HEK293 (cell line): ENCODE measurements around the gene RSPRY1.

Experiments
- CTCF ChIA-PET: fragments of 350-600 bp; formaldehyde crosslinking; extraction: SDS; loops from one replicate; lab custom pipeline; 2021; ENCODE audit warnings: antibody characterized with exemption; lab: Yijun Ruan, JAX
- POLR2A ChIA-PET: fragments of 300-600 bp; formaldehyde crosslinking; extraction: SDS; loops from one replicate; lab custom pipeline; 2020; ENCODE audit warnings: antibody characterized with exemption, inconsistent platforms; lab: Yijun Ruan, JAX
- H3K27ac ChIP-seq: fragments of 200-500 bp; sonication (Bioruptor generic); 2 replicates; pipeline ENCODE4 v1.5.1; 2014; ENCODE audit warnings: low read depth, low read length, control low read depth, inconsistent platforms; ENCODE audit errors: extremely low read depth
- H3K36me3 ChIP-seq, 2 experiments: fragments of 200-500 bp in 1 of 2; sonication (Bioruptor generic) in 1 of 2; 1 replicate in 1 of 2; 2 replicates in 1 of 2; pipeline ENCODE4 v1.5.1; 2014 to 2017; ENCODE audit warnings: inconsistent platforms in 2 of 2, low read length in 2 of 2; ENCODE audit not compliant: control insufficient read depth in 2 of 2, insufficient read depth in 1 of 2
- H3K4me1 ChIP-seq: fragments of 200-500 bp; sonication (Bioruptor generic); 2 replicates; pipeline ENCODE4 v1.5.1; 2014; ENCODE audit warnings: mild to moderate bottlenecking, low read length, inconsistent platforms; ENCODE audit not compliant: control insufficient read depth, insufficient read depth
- H3K4me3 ChIP-seq: 2 replicates; pipeline ENCODE4 v1.5.1; 2011; ENCODE audit warnings: low read depth, mild to moderate bottlenecking, control low read depth, low read length, moderate library complexity
- H3K9me3 ChIP-seq: fragments of 200-500 bp; sonication (Bioruptor generic); 2 replicates; pipeline ENCODE4 v1.5.1; 2014; ENCODE audit warnings: low read depth, low read length, inconsistent platforms; ENCODE audit not compliant: control insufficient read depth, insufficient read depth
- GLIS2 ChIP-seq: fragments of 450-650 bp; formaldehyde crosslinking; IDR thresholded peaks from 2 replicates; pipeline ENCODE4 v1.5.1; 2016; ENCODE audit warnings: missing biosample characterization, missing genetic modification characterization
- KLF10 ChIP-seq: fragments of 450-650 bp; IDR thresholded peaks from 2 replicates; pipeline ENCODE4 v1.5.1; 2018; ENCODE audit warnings: missing biosample characterization, mild to moderate bottlenecking, missing genetic modification characterization
- KLF16 ChIP-seq: fragments of 450-650 bp; formaldehyde crosslinking; IDR thresholded peaks from 2 replicates; pipeline ENCODE4 v1.5.1; 2017; ENCODE audit warnings: missing biosample characterization, missing genetic modification characterization
- SP7 ChIP-seq: fragments of 450-650 bp; formaldehyde crosslinking; IDR thresholded peaks from 2 replicates; pipeline ENCODE4 v1.5.1; 2016; ENCODE audit warnings: missing biosample characterization, missing genetic modification characterization
- ZBTB17 ChIP-seq: fragments of 450-650 bp; formaldehyde crosslinking; IDR thresholded peaks from 2 replicates; pipeline ENCODE4 v1.5.1; 2016; ENCODE audit warnings: missing biosample characterization, missing genetic modification characterization
- ZBTB8A ChIP-seq: fragments of 450-650 bp; formaldehyde crosslinking; IDR thresholded peaks from 2 replicates; pipeline ENCODE4 v1.5.1; 2016; ENCODE audit warnings: missing biosample characterization, missing genetic modification characterization
- ZNF157 ChIP-seq: fragments of 450-650 bp; formaldehyde crosslinking; IDR thresholded peaks from 2 replicates; pipeline ENCODE4 v1.5.1; 2016; ENCODE audit warnings: missing biosample characterization, missing genetic modification characterization
- ZNF335 ChIP-seq: fragments of 450-650 bp; formaldehyde crosslinking; conservative IDR thresholded peaks from 2 replicates; pipeline ENCODE4 v1.5.1; 2016; ENCODE audit warnings: missing biosample characterization, missing genetic modification characterization
- ZNF354C ChIP-seq: fragments of 450-650 bp; formaldehyde crosslinking; IDR thresholded peaks from 2 replicates; pipeline ENCODE4 v1.5.1; 2016; ENCODE audit warnings: missing biosample characterization, missing genetic modification characterization, low read depth, borderline replicate concordance
- ZNF37A ChIP-seq: fragments of 450-650 bp; IDR thresholded peaks from 2 replicates; pipeline ENCODE4 v1.5.1; 2018; ENCODE audit warnings: missing biosample characterization, missing genetic modification characterization
- ZNF391 ChIP-seq: fragments of 450-650 bp; formaldehyde crosslinking; IDR thresholded peaks from 2 replicates; pipeline ENCODE4 v1.5.1; 2016; ENCODE audit warnings: low read depth, missing biosample characterization, missing genetic modification characterization, borderline replicate concordance
- ZNF394 ChIP-seq: fragments of 450-650 bp; formaldehyde crosslinking; IDR thresholded peaks from 2 replicates; pipeline ENCODE4 v1.5.1; 2016; ENCODE audit warnings: missing biosample characterization, missing genetic modification characterization, mild to moderate bottlenecking, moderate library complexity, borderline replicate concordance
- ZNF404 ChIP-seq: fragments of 450-650 bp; formaldehyde crosslinking; IDR thresholded peaks from 2 replicates; pipeline ENCODE4 v1.5.1; 2017; ENCODE audit warnings: missing biosample characterization, missing genetic modification characterization
- ZNF501 ChIP-seq: fragments of 450-650 bp; formaldehyde crosslinking; IDR thresholded peaks from 2 replicates; pipeline ENCODE4 v1.5.1; 2016; ENCODE audit warnings: missing biosample characterization, missing genetic modification characterization
- ZNF521 ChIP-seq: fragments of 450-650 bp; formaldehyde crosslinking; IDR thresholded peaks from 2 replicates; pipeline ENCODE4 v1.5.1; 2017; ENCODE audit warnings: missing biosample characterization, mild to moderate bottlenecking, missing genetic modification characterization
- ZNF621 ChIP-seq: fragments of 450-650 bp; formaldehyde crosslinking; IDR thresholded peaks from 2 replicates; pipeline ENCODE4 v1.5.1; 2017; ENCODE audit warnings: missing biosample characterization, missing genetic modification characterization
- ZNF629 ChIP-seq: fragments of 450-650 bp; formaldehyde crosslinking; IDR thresholded peaks from 2 replicates; pipeline ENCODE4 v1.5.1; 2017; ENCODE audit warnings: missing biosample characterization, missing genetic modification characterization
- ZNF747 ChIP-seq: fragments of 450-650 bp; formaldehyde crosslinking; IDR thresholded peaks from 2 replicates; pipeline ENCODE4 v1.5.1; 2016; ENCODE audit warnings: missing biosample characterization, missing genetic modification characterization
- ZNF76 ChIP-seq: fragments of 450-650 bp; formaldehyde crosslinking; IDR thresholded peaks from 2 replicates; pipeline ENCODE4; 2016; ENCODE audit warnings: low read depth, missing biosample characterization, missing genetic modification characterization, borderline replicate concordance
- ZNF777 ChIP-seq: fragments of 450-650 bp; formaldehyde crosslinking; IDR thresholded peaks from 2 replicates; pipeline ENCODE4 v1.5.1; 2017; ENCODE audit warnings: missing biosample characterization, missing genetic modification characterization, borderline replicate concordance
- ZNF785 ChIP-seq: fragments of 450-650 bp; formaldehyde crosslinking; IDR thresholded peaks from 2 replicates; pipeline ENCODE4 v1.5.1; 2016; ENCODE audit warnings: missing biosample characterization, missing genetic modification characterization
- ZXDB ChIP-seq: fragments of 450-650 bp; formaldehyde crosslinking; IDR thresholded peaks from 2 replicates; pipeline ENCODE4 v1.5.1; 2016; ENCODE audit warnings: missing biosample characterization, missing genetic modification characterization
- TF ChIP-seq, protein P1 (sequence below): fragments of 450-650 bp; formaldehyde crosslinking; IDR thresholded peaks from 2 replicates; pipeline ENCODE4 v1.5.1; 2016; ENCODE audit warnings: missing biosample characterization, missing genetic modification characterization
- TF ChIP-seq, protein P2 (sequence below): fragments of 450-650 bp; formaldehyde crosslinking; IDR thresholded peaks from 2 replicates; pipeline ENCODE4 v1.5.1; 2016; ENCODE audit warnings: missing biosample characterization, missing genetic modification characterization
- TF ChIP-seq, protein P3 (sequence below): fragments of 450-650 bp; formaldehyde crosslinking; IDR thresholded peaks from 2 replicates; pipeline ENCODE4 v1.5.1; 2016; ENCODE audit warnings: missing biosample characterization, missing genetic modification characterization
- TF ChIP-seq, protein P4 (sequence below): fragments of 450-650 bp; formaldehyde crosslinking; IDR thresholded peaks from 2 replicates; pipeline ENCODE4 v1.5.1; 2016; ENCODE audit warnings: missing biosample characterization, missing genetic modification characterization
- TF ChIP-seq, protein P5 (sequence below): fragments of 450-650 bp; formaldehyde crosslinking; IDR thresholded peaks from 2 replicates; pipeline ENCODE4 v1.5.1; 2016; ENCODE audit warnings: missing biosample characterization, missing genetic modification characterization

Gene RSPRY1

DNA sequence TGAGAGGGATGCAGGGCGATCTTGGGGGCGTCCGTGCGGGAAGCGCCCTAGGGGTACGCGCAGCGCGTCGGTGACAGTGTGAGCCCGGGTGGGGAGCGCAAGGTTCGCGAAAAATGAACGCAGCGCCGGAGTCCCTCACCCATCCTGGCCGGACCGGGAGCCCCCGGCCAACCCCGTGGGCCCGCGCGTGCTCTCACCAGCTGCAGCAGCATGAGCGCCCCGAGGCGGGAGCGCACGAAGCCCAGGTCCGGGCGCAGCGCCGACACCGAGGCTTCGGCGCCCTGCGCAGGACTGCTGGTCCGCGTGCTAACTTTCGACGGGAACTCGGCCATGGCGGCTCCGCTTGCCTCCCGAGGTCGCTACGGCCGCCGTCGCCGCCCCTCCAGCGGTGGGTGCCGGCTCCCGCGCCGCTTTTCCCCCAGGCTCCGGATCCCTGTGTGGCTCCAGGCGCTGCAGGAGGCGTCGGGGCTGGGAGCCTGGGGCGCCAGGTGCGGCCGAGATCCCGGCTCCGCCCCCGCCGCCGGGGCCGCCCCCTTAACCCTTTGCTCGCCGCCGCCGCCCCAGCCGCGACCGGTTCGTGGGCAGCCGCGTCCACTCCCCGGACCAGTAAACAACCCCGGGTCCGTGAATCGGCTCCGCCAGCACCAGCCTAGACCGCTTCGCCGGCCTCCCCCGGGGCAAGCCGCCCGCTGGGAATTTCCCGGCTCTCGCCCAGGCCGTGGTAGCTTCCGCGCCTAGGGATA is 98.3 kb downstream of the RSPRY1 start, which contains the start of gene PLLP (continued):
- peak; percentile 39; the same call in 1 of the 2 replicates for TF ChIP-seq SP7 (tag by site-specific recombination)
- no peak for TF ChIP-seq ZNF785 (tag by site-specific recombination)
- TF ChIP-seq, protein P1, sequence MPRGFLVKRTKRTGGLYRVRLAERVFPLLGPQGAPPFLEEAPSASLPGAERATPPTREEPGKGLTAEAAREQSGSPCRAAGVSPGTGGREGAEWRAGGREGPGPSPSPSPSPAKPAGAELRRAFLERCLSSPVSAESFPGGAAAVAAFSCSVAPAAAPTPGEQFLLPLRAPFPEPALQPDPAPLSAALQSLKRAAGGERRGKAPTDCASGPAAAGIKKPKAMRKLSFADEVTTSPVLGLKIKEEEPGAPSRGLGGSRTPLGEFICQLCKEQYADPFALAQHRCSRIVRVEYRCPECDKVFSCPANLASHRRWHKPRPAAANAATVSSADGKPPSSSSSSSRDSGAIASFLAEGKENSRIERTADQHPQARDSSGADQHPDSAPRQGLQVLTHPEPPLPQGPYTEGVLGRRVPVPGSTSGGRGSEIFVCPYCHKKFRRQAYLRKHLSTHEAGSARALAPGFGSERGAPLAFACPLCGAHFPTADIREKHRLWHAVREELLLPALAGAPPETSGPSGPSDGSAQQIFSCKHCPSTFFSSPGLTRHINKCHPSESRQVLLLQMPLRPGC (tag by site-specific recombination): no peak
- TF ChIP-seq ZNF157 (tag by site-specific recombination): no peak
- peak; percentile 75; the same call in 1 of the 2 replicates for TF ChIP-seq GLIS2 (tag by site-specific recombination)
- TF ChIP-seq ZNF521: no peak
- TF ChIP-seq ZNF501 (tag by site-specific recombination): no peak
- TF ChIP-seq ZNF747: no peak
- TF ChIP-seq ZNF335 (tag by site-specific recombination): peak; percentile 82
- no peak for TF ChIP-seq ZNF354C (tag by site-specific recombination)
- TF ChIP-seq KLF10: peak; percentile 39; the same call in 1 of the 2 replicates
- TF ChIP-seq ZNF404 (tag by site-specific recombination): no peak
- TF ChIP-seq ZNF76 (tag by site-specific recombination): 0 out of 2 replicates have a peak, but pooled peaks have one; percentile 24
- peak; percentile 61; the same call in 1 of the 2 replicates for TF ChIP-seq ZXDB (tag by site-specific recombination)
- TF ChIP-seq, protein P2, sequence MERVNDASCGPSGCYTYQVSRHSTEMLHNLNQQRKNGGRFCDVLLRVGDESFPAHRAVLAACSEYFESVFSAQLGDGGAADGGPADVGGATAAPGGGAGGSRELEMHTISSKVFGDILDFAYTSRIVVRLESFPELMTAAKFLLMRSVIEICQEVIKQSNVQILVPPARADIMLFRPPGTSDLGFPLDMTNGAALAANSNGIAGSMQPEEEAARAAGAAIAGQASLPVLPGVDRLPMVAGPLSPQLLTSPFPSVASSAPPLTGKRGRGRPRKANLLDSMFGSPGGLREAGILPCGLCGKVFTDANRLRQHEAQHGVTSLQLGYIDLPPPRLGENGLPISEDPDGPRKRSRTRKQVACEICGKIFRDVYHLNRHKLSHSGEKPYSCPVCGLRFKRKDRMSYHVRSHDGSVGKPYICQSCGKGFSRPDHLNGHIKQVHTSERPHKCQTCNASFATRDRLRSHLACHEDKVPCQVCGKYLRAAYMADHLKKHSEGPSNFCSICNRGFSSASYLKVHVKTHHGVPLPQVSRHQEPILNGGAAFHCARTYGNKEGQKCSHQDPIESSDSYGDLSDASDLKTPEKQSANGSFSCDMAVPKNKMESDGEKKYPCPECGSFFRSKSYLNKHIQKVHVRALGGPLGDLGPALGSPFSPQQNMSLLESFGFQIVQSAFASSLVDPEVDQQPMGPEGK (tag by site-specific recombination): peak; percentile 66; the same call in 1 of the 2 replicates
- peak; percentile 89 for TF ChIP-seq KLF16 (tag by site-specific recombination)
- TF ChIP-seq ZNF391 (tag by site-specific recombination): no peak
- TF ChIP-seq, protein P3, sequence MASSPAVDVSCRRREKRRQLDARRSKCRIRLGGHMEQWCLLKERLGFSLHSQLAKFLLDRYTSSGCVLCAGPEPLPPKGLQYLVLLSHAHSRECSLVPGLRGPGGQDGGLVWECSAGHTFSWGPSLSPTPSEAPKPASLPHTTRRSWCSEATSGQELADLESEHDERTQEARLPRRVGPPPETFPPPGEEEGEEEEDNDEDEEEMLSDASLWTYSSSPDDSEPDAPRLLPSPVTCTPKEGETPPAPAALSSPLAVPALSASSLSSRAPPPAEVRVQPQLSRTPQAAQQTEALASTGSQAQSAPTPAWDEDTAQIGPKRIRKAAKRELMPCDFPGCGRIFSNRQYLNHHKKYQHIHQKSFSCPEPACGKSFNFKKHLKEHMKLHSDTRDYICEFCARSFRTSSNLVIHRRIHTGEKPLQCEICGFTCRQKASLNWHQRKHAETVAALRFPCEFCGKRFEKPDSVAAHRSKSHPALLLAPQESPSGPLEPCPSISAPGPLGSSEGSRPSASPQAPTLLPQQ (tag by site-specific recombination): peak; percentile 72
- TF ChIP-seq ZBTB8A (tag by site-specific recombination): peak; percentile 83

DNA sequence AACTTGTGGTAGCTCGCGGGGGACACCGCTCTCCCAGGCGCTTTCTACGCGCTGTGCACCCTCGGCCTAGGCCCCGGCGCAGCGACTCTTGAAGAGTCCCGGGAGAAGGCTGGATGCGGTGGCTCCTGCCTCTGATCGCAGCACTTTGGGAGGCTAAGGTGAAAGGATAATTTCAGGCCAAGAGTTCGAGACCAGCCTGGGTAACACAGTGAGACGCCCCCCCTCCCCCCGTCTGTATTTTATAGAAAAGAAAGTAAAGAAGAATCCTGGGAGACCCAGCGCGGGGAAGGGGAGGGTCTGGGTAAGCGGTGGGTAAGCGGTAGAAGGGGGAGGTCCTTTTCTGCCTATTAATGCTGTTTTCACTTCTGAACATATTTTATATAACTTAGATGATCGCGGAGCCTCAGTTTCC is 98.8 kb downstream of the RSPRY1 start:
- Histone ChIP-seq H3K27ac (peak overlapping the region; percentile 18; the same call in 1 of the 2 replicates), H3K9me3 (no peaks in the 10 kb centered on the region), H3K36me3 (no peaks in the 10 kb centered on the region), H3K4me3 (peak overlapping the region; percentile 45), H3K4me1 (no peaks in the 10 kb centered on the region; the same call in 1 of the 2 replicates)
- POLR2A ChIA-PET: interaction anchor here (1.0 to 1.5 kb wide), 2 partner anchors 15 to 40 kb away, joined by 4 read pairs; partner anchors contain the start of gene ARL2BP
- CTCF ChIA-PET: interaction anchor here (0.6 to 0.8 kb wide), 2 partner anchors 15 to 509 kb away, joined by 3 to 6 read pairs; no protein-coding TSS in a partner anchor
- TF ChIP-seq ZNF76 (tag by site-specific recombination) (0 out of 2 replicates have a peak, but pooled peaks have one; percentile 3), ZBTB17 (0 out of 2 replicates have a peak, but pooled peaks have one; percentile 4), ZNF621 (tag by site-specific recombination) (no peak), ZNF777 (tag by site-specific recombination) (peak; percentile 40; the same call in 1 of the 2 replicates), KLF16 (tag by site-specific recombination) (peak; percentile 4; the same call in 1 of the 2 replicates), ZNF629 (tag by site-specific recombination) (no peak), ZNF394 (0 out of 2 replicates have a peak, but pooled peaks have one; percentile 4), ZNF37A (tag by site-specific recombination) (no peak)
- TF ChIP-seq, protein P4, sequence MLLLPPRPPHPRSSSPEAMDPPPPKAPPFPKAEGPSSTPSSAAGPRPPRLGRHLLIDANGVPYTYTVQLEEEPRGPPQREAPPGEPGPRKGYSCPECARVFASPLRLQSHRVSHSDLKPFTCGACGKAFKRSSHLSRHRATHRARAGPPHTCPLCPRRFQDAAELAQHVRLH (tag by site-specific recombination): peak; percentile 84
- TF ChIP-seq, protein P5, sequence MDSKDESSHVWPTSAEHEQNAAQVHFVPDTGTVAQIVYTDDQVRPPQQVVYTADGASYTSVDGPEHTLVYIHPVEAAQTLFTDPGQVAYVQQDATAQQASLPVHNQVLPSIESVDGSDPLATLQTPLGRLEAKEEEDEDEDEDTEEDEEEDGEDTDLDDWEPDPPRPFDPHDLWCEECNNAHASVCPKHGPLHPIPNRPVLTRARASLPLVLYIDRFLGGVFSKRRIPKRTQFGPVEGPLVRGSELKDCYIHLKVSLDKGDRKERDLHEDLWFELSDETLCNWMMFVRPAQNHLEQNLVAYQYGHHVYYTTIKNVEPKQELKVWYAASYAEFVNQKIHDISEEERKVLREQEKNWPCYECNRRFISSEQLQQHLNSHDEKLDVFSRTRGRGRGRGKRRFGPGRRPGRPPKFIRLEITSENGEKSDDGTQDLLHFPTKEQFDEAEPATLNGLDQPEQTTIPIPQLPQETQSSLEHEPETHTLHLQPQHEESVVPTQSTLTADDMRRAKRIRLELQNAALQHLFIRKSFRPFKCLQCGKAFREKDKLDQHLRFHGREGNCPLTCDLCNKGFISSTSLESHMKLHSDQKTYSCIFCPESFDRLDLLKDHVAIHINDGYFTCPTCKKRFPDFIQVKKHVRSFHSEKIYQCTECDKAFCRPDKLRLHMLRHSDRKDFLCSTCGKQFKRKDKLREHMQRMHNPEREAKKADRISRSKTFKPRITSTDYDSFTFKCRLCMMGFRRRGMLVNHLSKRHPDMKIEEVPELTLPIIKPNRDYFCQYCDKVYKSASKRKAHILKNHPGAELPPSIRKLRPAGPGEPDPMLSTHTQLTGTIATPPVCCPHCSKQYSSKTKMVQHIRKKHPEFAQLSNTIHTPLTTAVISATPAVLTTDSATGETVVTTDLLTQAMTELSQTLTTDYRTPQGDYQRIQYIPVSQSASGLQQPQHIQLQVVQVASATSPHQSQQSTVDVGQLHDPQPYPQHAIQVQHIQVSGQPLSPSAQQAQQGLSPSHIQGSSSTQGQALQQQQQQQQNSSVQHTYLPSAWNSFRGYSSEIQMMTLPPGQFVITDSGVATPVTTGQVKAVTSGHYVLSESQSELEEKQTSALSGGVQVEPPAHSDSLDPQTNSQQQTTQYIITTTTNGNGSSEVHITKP: peak; percentile 50
